ENCODE results near the gene PDE4D. TPM values are rescaled to one million over a fixed set of nuclear protein-coding genes. Genes with fewer than 3 reads are reported as not detected.

Gene PDE4D
- total and polyA plus RNA-seq, 10 of the 15 experiments (the other 5 are each of a cell fraction or from before 2014, with no cell fraction given) = 0.87 to 4.1 (median 2.2) TPM

DNA sequence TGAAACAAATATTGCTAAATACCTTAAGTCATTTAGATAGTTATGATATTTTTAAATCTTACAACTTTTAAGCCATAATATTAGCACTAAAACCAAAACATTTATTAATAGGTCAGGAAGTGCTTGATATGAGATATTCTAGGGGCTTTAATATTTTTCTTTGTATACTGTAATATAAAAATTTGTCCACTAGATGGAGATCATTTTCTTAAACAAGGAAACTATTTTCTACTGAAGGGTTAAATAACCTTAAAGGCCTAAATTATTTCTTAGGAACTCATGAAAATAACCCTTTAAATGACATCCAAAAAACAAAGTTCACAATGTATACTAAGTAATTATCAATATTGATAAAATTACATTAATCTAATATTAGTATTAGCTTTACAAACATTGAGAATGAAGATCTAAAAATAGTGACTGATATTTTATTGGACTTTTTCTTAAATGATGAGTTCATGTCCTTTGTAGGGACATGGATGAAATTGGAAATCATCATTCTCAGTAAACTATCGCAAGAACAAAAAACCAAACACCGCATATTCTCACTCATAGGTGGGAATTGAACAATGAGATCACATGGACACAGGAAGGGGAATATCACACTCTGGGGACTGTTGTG, 675.0 kb downstream of the PDE4D start (continued):
- TF ChIP-seq, protein P1, sequence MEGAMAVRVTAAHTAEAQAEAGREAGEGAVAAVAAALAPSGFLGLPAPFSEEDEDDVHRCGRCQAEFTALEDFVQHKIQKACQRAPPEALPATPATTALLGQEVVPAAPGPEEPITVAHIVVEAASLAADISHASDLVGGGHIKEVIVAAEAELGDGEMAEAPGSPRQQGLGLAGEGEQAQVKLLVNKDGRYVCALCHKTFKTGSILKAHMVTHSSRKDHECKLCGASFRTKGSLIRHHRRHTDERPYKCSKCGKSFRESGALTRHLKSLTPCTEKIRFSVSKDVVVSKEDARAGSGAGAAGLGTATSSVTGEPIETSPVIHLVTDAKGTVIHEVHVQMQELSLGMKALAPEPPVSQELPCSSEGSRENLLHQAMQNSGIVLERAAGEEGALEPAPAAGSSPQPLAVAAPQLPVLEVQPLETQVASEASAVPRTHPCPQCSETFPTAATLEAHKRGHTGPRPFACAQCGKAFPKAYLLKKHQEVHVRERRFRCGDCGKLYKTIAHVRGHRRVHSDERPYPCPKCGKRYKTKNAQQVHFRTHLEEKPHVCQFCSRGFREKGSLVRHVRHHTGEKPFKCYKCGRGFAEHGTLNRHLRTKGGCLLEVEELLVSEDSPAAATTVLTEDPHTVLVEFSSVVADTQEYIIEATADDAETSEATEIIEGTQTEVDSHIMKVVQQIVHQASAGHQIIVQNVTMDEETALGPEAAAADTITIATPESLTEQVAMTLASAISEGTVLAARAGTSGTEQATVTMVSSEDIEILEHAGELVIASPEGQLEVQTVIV (IDR thresholded peaks at IDR 0.05; ENCODE audit: borderline replicate concordance, partially characterized antibody) = no peak

DNA sequence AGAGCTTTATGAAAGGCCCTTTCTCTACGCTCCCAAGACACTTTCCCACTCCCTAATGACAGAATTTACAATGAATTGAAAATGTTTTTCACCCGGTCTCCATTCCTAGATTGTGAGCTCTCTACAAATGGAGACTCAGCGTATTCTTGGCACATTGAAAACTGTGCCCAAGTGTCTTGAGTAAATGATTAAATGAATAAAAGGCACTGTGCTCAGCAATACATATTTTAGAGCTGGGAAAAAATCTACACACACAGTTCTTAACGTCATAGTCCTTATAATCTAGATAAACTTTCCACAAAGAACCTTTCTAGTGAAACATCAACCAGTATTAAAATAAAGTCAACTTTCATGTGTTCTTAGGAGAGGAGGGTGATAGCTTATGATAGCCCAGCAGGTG, 676.7 kb downstream of the PDE4D start:
- ChIA-PET POLR2A (no interaction called here), CTCF (interaction anchor here (0.9 to 2.4 kb wide), 4 partner anchors 28 to 164 kb away, joined by 3 to 22 read pairs (median 4); no protein-coding TSS in a partner anchor), RAD21 (ENCODE audit: unreplicated experiment) (interaction anchor here (1.4 kb wide), 1 partner anchor 164 kb away, joined by 5 read pairs; no protein-coding TSS in a partner anchor), SMC1A (ENCODE audit: uncharacterized antibody, unreplicated experiment) (interaction anchor here (0.6 to 1.4 kb wide), 2 partner anchors 164 to 441 kb away, joined by 3 to 8 read pairs; no protein-coding TSS in a partner anchor)
- no peak for ATAC-seq
- Histone ChIP-seq H3K9ac (ENCODE audit: control insufficient read depth, insufficient read depth, low read length) (no peak overlapping the region), H4K20me1 (ENCODE audit: control insufficient read depth, insufficient read depth) (no peaks in the 10 kb centered on the region), H3K4me1 (ENCODE audit: control insufficient read depth, insufficient read depth, low read length) (no peaks in the 10 kb centered on the region), H3K27ac (ENCODE audit: control insufficient read depth, insufficient read depth) (no peak overlapping the region), H3K4me2 (ENCODE audit: control insufficient read depth, insufficient read depth) (no peak overlapping the region), H3K36me3 (ENCODE audit: control insufficient read depth in 2 of 2, insufficient read depth in 2 of 2, low read length in 1 of 2) (no peaks in the 10 kb centered on the region), H2AFZ (ENCODE audit: control insufficient read depth, low read depth, low read length) (no peak overlapping the region), H3K27me3 (replicated peaks in 1 of 2; ENCODE audit: control insufficient read depth in 2 of 2, insufficient read depth in 2 of 2, low read length in 1 of 2) (no peaks in the 10 kb centered on the region; a peak in 2 of 4 replicates), H3K79me2 (ENCODE audit: control insufficient read depth, insufficient read depth, low read length) (no peaks in the 10 kb centered on the region), H3K4me3 (no peak overlapping the region), H3K9me3 (replicated peaks; ENCODE audit: control insufficient read depth, insufficient read depth, low read length) (no peaks in the 10 kb centered on the region)
- FAIRE-seq = no peak
- WGBS (ENCODE audit: insufficient coverage, insufficient replicate concordance, low lambda C conversion rate, missing lambda C conversion rate) = 10% methylated on average over 4 of the region's 4 CpGs
- in situ Hi-C loops (cut with MboI) = no loop called here
- no peak for DNase-seq (ENCODE audit: low read depth, low spot score)
- BruUV-seq (replicated peaks) = no TSS peak
- intact Hi-C loops (cut with micrococcal nuclease; ENCODE audit: unreplicated experiment) = no loop called here
- no peak for TF ChIP-seq RBBP5 (conservative IDR thresholded peaks at IDR 0.05)
- TF ChIP-seq, protein P2, sequence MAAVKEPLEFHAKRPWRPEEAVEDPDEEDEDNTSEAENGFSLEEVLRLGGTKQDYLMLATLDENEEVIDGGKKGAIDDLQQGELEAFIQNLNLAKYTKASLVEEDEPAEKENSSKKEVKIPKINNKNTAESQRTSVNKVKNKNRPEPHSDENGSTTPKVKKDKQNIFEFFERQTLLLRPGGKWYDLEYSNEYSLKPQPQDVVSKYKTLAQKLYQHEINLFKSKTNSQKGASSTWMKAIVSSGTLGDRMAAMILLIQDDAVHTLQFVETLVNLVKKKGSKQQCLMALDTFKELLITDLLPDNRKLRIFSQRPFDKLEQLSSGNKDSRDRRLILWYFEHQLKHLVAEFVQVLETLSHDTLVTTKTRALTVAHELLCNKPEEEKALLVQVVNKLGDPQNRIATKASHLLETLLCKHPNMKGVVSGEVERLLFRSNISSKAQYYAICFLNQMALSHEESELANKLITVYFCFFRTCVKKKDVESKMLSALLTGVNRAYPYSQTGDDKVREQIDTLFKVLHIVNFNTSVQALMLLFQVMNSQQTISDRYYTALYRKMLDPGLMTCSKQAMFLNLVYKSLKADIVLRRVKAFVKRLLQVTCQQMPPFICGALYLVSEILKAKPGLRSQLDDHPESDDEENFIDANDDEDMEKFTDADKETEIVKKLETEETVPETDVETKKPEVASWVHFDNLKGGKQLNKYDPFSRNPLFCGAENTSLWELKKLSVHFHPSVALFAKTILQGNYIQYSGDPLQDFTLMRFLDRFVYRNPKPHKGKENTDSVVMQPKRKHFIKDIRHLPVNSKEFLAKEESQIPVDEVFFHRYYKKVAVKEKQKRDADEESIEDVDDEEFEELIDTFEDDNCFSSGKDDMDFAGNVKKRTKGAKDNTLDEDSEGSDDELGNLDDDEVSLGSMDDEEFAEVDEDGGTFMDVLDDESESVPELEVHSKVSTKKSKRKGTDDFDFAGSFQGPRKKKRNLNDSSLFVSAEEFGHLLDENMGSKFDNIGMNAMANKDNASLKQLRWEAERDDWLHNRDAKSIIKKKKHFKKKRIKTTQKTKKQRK (IDR thresholded peaks at IDR 0.05; ENCODE audit: low read depth, low read length) = no peak
- no peak for TF ChIP-seq CREM (IDR thresholded peaks at IDR 0.05; ENCODE audit: low read depth)
- no peak for TF ChIP-seq SMAD1 (IDR thresholded peaks at IDR 0.05; ENCODE audit: low read depth, partially characterized antibody)
- no peak for TF ChIP-seq NR2C2 (IDR thresholded peaks at IDR 0.05; ENCODE audit: borderline replicate concordance, control insufficient read depth, insufficient read length, low read depth)
- TF ChIP-seq, protein P3, sequence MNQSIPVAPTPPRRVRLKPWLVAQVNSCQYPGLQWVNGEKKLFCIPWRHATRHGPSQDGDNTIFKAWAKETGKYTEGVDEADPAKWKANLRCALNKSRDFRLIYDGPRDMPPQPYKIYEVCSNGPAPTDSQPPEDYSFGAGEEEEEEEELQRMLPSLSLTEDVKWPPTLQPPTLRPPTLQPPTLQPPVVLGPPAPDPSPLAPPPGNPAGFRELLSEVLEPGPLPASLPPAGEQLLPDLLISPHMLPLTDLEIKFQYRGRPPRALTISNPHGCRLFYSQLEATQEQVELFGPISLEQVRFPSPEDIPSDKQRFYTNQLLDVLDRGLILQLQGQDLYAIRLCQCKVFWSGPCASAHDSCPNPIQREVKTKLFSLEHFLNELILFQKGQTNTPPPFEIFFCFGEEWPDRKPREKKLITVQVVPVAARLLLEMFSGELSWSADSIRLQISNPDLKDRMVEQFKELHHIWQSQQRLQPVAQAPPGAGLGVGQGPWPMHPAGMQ (IDR thresholded peaks at IDR 0.05; ENCODE audit: borderline replicate concordance) = no peak
- TF ChIP-seq, protein P4, sequence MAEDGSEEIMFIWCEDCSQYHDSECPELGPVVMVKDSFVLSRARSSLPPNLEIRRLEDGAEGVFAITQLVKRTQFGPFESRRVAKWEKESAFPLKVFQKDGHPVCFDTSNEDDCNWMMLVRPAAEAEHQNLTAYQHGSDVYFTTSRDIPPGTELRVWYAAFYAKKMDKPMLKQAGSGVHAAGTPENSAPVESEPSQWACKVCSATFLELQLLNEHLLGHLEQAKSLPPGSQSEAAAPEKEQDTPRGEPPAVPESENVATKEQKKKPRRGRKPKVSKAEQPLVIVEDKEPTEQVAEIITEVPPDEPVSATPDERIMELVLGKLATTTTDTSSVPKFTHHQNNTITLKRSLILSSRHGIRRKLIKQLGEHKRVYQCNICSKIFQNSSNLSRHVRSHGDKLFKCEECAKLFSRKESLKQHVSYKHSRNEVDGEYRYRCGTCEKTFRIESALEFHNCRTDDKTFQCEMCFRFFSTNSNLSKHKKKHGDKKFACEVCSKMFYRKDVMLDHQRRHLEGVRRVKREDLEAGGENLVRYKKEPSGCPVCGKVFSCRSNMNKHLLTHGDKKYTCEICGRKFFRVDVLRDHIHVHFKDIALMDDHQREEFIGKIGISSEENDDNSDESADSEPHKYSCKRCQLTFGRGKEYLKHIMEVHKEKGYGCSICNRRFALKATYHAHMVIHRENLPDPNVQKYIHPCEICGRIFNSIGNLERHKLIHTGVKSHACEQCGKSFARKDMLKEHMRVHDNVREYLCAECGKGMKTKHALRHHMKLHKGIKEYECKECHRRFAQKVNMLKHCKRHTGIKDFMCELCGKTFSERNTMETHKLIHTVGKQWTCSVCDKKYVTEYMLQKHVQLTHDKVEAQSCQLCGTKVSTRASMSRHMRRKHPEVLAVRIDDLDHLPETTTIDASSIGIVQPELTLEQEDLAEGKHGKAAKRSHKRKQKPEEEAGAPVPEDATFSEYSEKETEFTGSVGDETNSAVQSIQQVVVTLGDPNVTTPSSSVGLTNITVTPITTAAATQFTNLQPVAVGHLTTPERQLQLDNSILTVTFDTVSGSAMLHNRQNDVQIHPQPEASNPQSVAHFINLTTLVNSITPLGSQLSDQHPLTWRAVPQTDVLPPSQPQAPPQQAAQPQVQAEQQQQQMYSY (CRISPR knock-in tag; IDR thresholded peaks at IDR 0.05) = no peak
- no peak for TF ChIP-seq TCF3 (IDR thresholded peaks at IDR 0.05; ENCODE audit: borderline replicate concordance, insufficient read depth, low read depth, low read length)
- no peak for TF ChIP-seq CHD4 (IDR thresholded peaks at IDR 0.05)

All from GM12878 (cell line).